HepG2 (cell line): ENCODE measurements around the gene CERS3. TPM values are rescaled to one million over a fixed set of nuclear protein-coding genes. Genes with fewer than 3 reads are reported as not detected.

Experiments
- ARNT2 ChIP-seq: sonication (generic); formaldehyde crosslinking; IDR thresholded peaks from 2 replicates; pipeline ENCODE4 v1.8.0; 2022; ENCODE audit warnings: mild to moderate bottlenecking, low read depth, missing genetic modification reagents, moderate library complexity
- HMGXB4 ChIP-seq, 2 experiments: sonication (generic) in 1 of 2; formaldehyde crosslinking in 1 of 2; IDR thresholded peaks; 2 replicates each; pipeline versions ENCODE4 v1.4.0 to v1.6.1; 2018 to 2020; ENCODE audit warnings: missing genetic modification reagents in 2 of 2, borderline replicate concordance in 1 of 2, low read depth in 1 of 2, mild to moderate bottlenecking in 1 of 2, missing biosample characterization in 1 of 2
- MAF1 ChIP-seq: sonication (generic); formaldehyde crosslinking; IDR thresholded peaks from 2 replicates; pipeline ENCODE4 v1.5.0; 2020; ENCODE audit warnings: missing genetic modification reagents, borderline replicate concordance
- NFE2 ChIP-seq: sonication (generic); formaldehyde crosslinking; IDR thresholded peaks from 2 replicates; pipeline ENCODE4 v1.4.0; 2020; ENCODE audit warnings: missing genetic modification reagents
- PHF21A ChIP-seq: sonication (generic); formaldehyde crosslinking; IDR thresholded peaks from 2 replicates; pipeline ENCODE4 v1.5.0; 2020; ENCODE audit warnings: mild to moderate bottlenecking, missing genetic modification reagents
- PHF8 ChIP-seq: sonication (generic); formaldehyde crosslinking; IDR thresholded peaks from 2 replicates; pipeline ENCODE4 v1.5.0; 2020; ENCODE audit warnings: missing genetic modification reagents
- PREB ChIP-seq: sonication (generic); formaldehyde crosslinking; IDR thresholded peaks from 2 replicates; pipeline ENCODE4 v1.4.0; 2020; ENCODE audit warnings: missing genetic modification reagents
- RARA ChIP-seq: IDR thresholded peaks from 2 replicates; pipeline ENCODE4 v1.6.1; 2016; ENCODE audit warnings: missing genetic modification reagents, missing compliant biosample characterization
- SCMH1 ChIP-seq: sonication (generic); formaldehyde crosslinking; IDR thresholded peaks from 2 replicates; pipeline ENCODE4 v1.9.0; 2021; ENCODE audit warnings: missing genetic modification reagents, mild to moderate bottlenecking, borderline replicate concordance
- SYNCRIP ChIP-seq: fragments of 200-400 bp; formaldehyde crosslinking; IDR thresholded peaks from 2 replicates; pipeline ENCODE4 v1.6.1; 2018; ENCODE audit warnings: mild to moderate bottlenecking, low read depth, low read length; ENCODE audit not compliant: insufficient read depth
- TP53 ChIP-seq: sonication (generic); formaldehyde crosslinking; conservative IDR thresholded peaks from 2 replicates; pipeline ENCODE4 v1.4.0; 2020; ENCODE audit warnings: missing genetic modification reagents
- TRIM22 ChIP-seq: fragments of 450-650 bp; IDR thresholded peaks from 2 replicates; pipeline ENCODE4 v1.6.1; 2017
- XBP1 ChIP-seq: sonication (generic); formaldehyde crosslinking; IDR thresholded peaks from 2 replicates; pipeline ENCODE4 v1.5.0; 2020; ENCODE audit warnings: missing genetic modification reagents
- XRCC5 ChIP-seq: fragments of 200-400 bp; formaldehyde crosslinking; optimal IDR thresholded peaks from 2 replicates; pipeline ENCODE3; 2017; ENCODE audit warnings: mild to moderate bottlenecking, low read length
- ZBTB14 ChIP-seq: sonication (generic); formaldehyde crosslinking; IDR thresholded peaks from 2 replicates; pipeline ENCODE4 v1.4.0; 2020; ENCODE audit warnings: missing genetic modification reagents
- ZBTB7B ChIP-seq: sonication (generic); formaldehyde crosslinking; IDR thresholded peaks from 2 replicates; pipeline ENCODE4 v1.4.0; 2020; ENCODE audit warnings: missing genetic modification reagents
- ZNF260 ChIP-seq: sonication (generic); formaldehyde crosslinking; IDR thresholded peaks from 2 replicates; pipeline ENCODE4 v1.4.0; 2020; ENCODE audit warnings: missing genetic modification reagents, low read depth, mild to moderate bottlenecking, borderline replicate concordance
- ZNF280D ChIP-seq: sonication (generic); formaldehyde crosslinking; IDR thresholded peaks from 2 replicates; pipeline ENCODE4 v1.5.1; 2020; ENCODE audit warnings: mild to moderate bottlenecking, missing genetic modification reagents
- ZNF549 ChIP-seq: sonication (generic); formaldehyde crosslinking; IDR thresholded peaks from 2 replicates; pipeline ENCODE4 v1.5.0; 2020; ENCODE audit warnings: missing genetic modification reagents
- ZNF598 ChIP-seq: sonication (generic); formaldehyde crosslinking; IDR thresholded peaks from 2 replicates; pipeline ENCODE4 v1.5.1; 2020; ENCODE audit warnings: mild to moderate bottlenecking, missing genetic modification reagents, borderline replicate concordance
- ZNF768 ChIP-seq: sonication (generic); formaldehyde crosslinking; IDR thresholded peaks from 2 replicates; pipeline ENCODE4 v1.4.0; 2020; ENCODE audit warnings: missing genetic modification reagents
- ZNF841 ChIP-seq: sonication (generic); formaldehyde crosslinking; IDR thresholded peaks from 2 replicates; pipeline ENCODE4 v1.8.1; 2023; ENCODE audit warnings: missing genetic modification reagents, borderline replicate concordance
- polyA plus RNA-seq, 8 experiments: library from polyadenylated mRNA; depleted of rRNA in 3 of 8; stranded (reverse) in 7 of 8; unstranded in 1 of 8; fragments of >200 nt; fragmentation: Illumina TruSeq in 4 of 8; extraction: Trizol in 4 of 8; gene quantifications; 2 replicates each; pipeline versions ENCODE4 v1.2.1 to v1.2.3, GENCODE V29; 2011 to 2016; ENCODE audit warnings: low read depth in 4 of 8, missing spikeins in 1 of 8, mixed read lengths in 1 of 8; ENCODE audit not compliant: insufficient read depth in 1 of 8
- total RNA-seq, 5 experiments: library from RNA; depleted of rRNA; stranded (reverse); fragments of >200 nt; fragmentation: Illumina TruSeq; extraction: Trizol; gene quantifications; 2 replicates each; pipeline ENCODE4 v1.2.3, GENCODE V29; 2016; ENCODE audit warnings: low read depth in 1 of 5

CERS3 gene
- total and polyA plus RNA-seq, 2 of the 13 experiments (the other 11 are each of a cell fraction or from before 2014, with no cell fraction given), result not detected

- TF ChIP-seq PHF21A (CRISPR knock-in tag), result peak; percentile 73
- no peak for TF ChIP-seq ZNF260 (CRISPR knock-in tag)
- TF ChIP-seq SCMH1 (CRISPR knock-in tag), result no peak
- TF ChIP-seq PREB (CRISPR knock-in tag), result no peak
- no peak; the same call in 1 of the 2 replicates for TF ChIP-seq ZNF768 (CRISPR knock-in tag)
- TF ChIP-seq RARA (CRISPR knock-in tag), result peak; percentile 32; the same call in 1 of the 2 replicates
- no peak for TF ChIP-seq MAF1 (CRISPR knock-in tag)
- no peak for TF ChIP-seq ZBTB14
- TF ChIP-seq ZNF280D, result no peak
- TF ChIP-seq ZNF841 (CRISPR knock-in tag), result no peak
- no peak for TF ChIP-seq TP53 (CRISPR knock-in tag)
- no peak for TF ChIP-seq XRCC5
- no peak for TF ChIP-seq TRIM22
- TF ChIP-seq NFE2 (CRISPR knock-in tag), result peak; percentile 80; the same call in 1 of the 2 replicates
- no peak for TF ChIP-seq ZBTB7B (CRISPR knock-in tag)
- TF ChIP-seq PHF8 (CRISPR knock-in tag), result no peak
- TF ChIP-seq ZNF598, result no peak
- TF ChIP-seq ZNF549, result no peak
- no peak for TF ChIP-seq SYNCRIP
- TF ChIP-seq XBP1 (CRISPR knock-in tag), result no peak
- TF ChIP-seq ARNT2, result no peak
- no peak for TF ChIP-seq HMGXB4 (CRISPR knock-in tag; IDR thresholded peaks at IDR 0.05; ENCODE audit: borderline replicate concordance in 1 of 2, low read depth in 1 of 2)
These were observed 178.1 kb downstream of the CERS3 start (continued) for GRCh38 chr15:100350434-100351226.
